ENCODE measurements around the gene TMEM250.

DNA sequence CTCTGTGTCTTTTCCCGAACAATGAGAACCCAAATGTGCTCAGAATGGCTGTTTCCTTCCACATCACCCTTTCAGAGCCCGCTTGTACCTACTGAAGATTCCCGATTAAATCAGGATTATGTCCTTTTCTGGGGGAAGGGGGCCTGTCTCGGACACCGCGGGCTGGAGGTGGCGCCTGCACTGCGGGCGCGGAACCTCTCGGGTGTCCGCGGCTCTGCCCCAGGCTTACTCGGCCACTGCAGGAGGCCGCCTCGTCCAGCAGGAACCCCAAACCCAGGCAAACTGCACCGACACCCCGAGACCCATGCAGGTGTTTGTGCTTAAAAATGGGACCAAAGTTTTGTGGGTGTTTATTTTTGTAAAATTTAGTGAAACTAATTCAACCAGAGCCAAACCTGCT, 8.6 kb upstream of the TMEM250 start:
- TF ChIP-seq TAF1 (IDR thresholded peaks at IDR 0.05; ENCODE audit: low read depth) = no peak
- TF ChIP-seq, protein P1, sequence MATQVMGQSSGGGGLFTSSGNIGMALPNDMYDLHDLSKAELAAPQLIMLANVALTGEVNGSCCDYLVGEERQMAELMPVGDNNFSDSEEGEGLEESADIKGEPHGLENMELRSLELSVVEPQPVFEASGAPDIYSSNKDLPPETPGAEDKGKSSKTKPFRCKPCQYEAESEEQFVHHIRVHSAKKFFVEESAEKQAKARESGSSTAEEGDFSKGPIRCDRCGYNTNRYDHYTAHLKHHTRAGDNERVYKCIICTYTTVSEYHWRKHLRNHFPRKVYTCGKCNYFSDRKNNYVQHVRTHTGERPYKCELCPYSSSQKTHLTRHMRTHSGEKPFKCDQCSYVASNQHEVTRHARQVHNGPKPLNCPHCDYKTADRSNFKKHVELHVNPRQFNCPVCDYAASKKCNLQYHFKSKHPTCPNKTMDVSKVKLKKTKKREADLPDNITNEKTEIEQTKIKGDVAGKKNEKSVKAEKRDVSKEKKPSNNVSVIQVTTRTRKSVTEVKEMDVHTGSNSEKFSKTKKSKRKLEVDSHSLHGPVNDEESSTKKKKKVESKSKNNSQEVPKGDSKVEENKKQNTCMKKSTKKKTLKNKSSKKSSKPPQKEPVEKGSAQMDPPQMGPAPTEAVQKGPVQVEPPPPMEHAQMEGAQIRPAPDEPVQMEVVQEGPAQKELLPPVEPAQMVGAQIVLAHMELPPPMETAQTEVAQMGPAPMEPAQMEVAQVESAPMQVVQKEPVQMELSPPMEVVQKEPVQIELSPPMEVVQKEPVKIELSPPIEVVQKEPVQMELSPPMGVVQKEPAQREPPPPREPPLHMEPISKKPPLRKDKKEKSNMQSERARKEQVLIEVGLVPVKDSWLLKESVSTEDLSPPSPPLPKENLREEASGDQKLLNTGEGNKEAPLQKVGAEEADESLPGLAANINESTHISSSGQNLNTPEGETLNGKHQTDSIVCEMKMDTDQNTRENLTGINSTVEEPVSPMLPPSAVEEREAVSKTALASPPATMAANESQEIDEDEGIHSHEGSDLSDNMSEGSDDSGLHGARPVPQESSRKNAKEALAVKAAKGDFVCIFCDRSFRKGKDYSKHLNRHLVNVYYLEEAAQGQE (IDR thresholded peaks at IDR 0.05; ENCODE audit: low read depth) = no peak
- no peak for TF ChIP-seq EGR1 (IDR thresholded peaks at IDR 0.05)
- TF ChIP-seq YY1 (IDR thresholded peaks at IDR 0.05; ENCODE audit: low read depth) = no peak
- no peak for TF ChIP-seq EP300 (IDR thresholded peaks at IDR 0.05; ENCODE audit: borderline replicate concordance)
- no peak for TF ChIP-seq TCF12 (IDR thresholded peaks at IDR 0.05; ENCODE audit: low read depth)
